Measurements from ENCODE around the gene OR5B12.
"Not testable (repeated sequence)": the region's sequence is repeated elsewhere in the genome, so short reads cannot be mapped to it uniquely, and the experiment has no call there.

The OR5B12 gene

DNA sequence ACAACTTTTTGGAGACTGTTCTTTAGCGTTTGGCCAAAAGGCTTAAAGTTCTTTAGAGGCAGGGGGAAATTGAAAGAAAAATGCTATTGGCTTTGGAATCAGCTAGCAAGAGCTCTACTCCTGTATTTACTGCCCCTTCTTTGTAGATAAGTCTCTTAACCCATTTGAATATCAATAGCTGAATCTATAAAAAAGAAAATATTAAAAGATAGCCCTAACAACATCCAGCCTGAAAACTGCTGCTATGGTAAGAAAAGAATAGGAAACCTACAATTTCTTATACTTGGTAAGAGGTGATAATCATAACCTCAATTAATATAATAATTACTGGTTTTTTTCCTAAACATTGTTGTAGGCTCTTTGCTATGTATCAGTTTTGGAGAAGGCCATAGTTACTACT, at the start of gene OR5B12:
OR5B12 (minus strand) TSS at position 101 of the 400 bp plus-strand sequence. CDS start 2,085 bp downstream, outside the sequence.
- DNase-seq (ENCODE audit: low spot score): no peak

DNA sequence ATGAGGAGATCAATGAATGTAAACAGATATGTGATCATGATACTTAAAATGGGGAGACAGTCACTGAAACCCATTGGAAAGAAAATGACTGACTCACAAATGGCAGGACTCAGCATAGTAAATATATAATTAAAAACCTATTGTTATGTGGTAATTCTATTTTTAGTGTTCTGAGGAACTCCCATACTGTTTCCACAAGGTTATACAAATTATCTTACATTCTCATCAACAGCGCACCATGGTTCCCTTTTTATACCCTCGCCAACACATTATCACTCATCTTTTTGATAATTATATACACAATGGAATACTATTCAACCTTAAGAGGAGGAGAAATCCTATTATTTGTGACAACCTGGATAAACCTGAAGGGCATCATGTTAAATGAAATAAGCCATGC, 48.8 kb upstream of the OR5B12 start:
- no peak for DNase-seq (ENCODE audit: low spot score)

DNA sequence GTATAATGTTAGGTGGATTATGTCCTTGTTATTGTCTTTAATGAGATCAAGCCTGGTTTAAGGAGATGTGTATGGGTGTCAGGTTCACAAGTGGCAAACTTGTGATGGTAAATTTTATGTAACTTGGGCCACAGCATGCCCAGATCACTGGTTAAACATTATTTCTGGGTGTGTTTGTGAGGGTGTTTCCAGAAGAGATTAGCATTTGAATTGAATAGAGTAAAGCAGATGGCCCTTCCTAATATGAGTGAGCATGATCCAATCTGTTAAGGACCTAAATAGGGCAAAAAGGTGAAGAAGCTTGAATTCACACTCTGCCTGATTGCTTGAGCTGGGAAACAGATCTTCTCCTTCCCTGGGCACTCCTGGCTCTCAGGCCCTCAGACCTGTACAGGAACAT, 45.1 kb upstream of the OR5B12 start:
- no peak for DNase-seq (ENCODE audit: low spot score)

DNA sequence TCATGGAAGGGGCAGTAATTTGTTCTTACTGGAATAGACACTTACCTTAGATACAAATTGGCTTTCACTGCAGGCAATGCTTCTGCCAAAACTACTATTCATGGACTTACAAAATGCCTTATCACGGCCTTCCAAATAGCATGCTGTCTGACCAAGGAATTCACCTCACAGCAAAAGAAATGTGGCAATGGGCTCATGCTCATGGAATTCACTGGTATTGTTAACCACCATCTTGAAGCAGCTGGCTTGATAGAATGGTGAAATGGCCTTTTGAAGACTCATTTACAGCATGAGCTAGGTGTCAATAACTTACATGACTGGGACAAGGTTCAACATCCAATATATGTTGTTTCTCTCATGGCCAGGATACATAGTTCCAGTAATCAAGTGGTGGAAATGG, 43.9 kb upstream of the OR5B12 start:
- no peak for DNase-seq (ENCODE audit: low spot score)

DNA sequence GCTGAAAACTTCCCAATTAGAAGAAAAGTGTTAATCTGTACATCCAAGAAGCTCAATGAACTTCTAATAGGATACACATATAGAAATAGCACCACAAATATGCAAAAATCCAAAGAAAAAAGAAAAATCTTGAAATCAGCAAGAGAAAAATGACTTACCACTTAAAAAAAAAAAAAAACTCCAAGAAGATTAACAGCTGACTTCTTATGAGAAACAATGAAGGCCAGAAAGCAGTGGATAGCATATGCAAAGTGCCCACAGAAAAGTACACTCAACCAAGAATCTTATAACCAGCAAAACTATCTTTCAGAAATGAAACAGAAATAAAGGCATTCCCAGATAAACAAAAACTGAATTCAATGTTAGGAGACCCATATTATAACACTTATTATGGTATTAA, 29.9 kb upstream of the OR5B12 start:
- DNase-seq (ENCODE audit: low spot score): no peak

DNA sequence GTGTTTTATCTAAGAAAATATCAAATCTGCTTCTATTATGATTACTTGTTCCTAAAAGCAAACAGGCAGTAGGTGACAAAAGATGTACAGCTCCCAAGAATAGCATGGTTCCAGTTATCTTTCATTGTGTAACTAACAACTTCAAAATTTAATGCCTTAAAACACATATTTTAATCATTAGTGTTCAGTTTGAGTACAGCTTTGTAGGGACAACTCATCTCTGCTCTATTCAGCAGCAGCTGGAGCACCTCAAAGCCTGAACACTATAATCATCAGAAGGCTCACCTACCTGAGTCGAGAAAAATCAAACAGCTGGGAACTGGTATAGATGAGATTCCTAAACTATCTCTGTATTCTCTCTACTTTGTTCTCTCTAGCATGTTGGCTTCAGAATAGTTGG, 24.3 kb upstream of the OR5B12 start:
- DNase-seq (ENCODE audit: low spot score): no peak

DNA sequence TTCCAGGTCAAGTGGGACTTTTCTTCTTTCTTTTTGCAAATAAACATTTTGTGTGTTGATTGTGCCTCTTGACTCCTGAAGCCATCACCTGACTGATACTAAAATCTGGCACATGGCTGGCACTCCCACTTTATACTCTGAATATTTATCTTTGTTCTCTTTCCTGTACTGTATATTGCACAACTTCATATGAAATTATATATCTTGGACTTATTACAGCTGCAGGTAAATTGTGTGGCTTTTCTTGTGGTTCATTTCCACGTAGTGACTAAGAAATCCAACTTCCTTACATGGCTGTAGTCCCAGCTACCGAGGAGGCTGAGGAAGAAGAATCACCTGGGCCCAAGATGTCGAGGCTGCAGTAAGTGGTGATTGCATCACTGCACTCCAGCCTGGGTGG, 23.7 kb upstream of the OR5B12 start:
- DNase-seq (ENCODE audit: low spot score): no peak

DNA sequence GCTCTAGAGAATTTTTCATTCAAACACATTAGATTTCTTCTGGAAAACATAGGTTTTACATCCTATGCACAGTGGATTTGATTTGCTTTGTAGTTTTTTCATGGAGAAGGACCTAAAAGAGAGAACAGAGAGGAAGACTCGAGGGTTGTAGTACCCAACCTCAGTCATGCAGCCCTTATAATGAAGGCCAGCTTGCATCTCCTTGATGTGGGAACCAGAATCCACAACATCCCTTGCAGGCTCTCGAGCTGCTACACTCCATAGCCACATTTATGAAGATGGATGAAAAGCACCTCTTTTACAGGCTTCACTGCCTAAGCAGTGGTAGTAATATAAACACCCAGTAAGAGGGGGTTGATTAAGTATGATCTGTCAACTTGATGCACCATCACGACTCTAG, 9.5 kb upstream of the OR5B12 start:
- no peak for DNase-seq (ENCODE audit: low spot score)

DNA sequence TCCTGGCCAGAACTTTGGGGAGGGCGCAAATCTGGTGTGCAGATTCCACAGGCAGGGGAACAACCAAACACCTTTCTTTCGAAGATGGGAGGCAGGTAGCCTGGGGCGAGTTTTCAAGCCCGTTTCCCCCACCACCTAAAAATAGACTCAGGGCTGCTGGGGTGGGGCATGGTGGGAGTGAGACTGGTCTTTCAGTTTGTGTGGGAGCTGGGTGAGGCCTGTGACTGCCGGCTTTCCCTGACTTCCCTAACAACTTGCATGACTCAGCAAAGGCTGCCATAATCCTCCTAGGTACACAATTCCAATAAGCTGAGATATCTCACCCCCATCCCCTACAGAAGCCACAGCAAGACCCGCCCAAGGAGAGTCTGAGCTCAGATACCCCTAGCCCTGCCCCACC, 4.3 kb upstream of the OR5B12 start:
- no peak for DNase-seq (ENCODE audit: low spot score)

DNA sequence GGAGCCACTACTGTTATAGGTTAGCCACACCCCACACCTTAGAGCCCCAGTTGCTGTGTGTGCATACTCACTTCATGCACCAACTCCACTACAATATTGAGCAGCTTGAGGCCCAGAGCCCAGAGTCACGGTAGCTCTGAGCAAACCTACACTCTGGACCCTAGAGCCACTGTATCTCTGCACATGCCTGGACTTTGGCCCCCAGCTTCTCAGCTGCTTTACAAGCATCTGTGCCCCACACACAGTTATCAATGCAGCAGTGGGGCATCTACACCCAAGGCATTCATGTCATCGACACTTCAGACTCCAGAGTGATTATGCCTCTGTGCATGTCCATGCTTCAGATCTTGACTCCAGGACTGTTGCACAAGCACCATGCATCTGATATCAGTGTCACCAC, 2.3 kb upstream of the OR5B12 start:
- DNase-seq (ENCODE audit: low spot score): no peak

DNA sequence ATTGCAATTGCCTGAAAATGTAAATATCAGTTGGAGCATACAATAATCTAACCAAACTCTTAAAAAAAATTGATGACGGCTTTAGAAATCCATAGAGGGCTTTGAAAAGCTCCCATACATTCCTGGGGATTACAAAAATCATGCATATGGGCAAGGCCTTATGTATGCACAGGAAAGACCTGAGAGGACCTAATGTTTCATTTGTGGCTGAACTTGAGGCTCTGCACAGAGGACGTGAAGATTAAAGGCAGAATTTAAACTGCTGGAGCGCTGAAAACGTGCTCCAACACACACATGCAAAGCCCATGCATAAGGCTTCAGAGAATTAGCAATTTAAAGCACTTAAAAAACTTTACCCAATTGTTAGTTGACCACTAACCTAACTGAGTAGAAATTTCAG, 3.5 kb downstream of the OR5B12 start:
- no peak for DNase-seq (ENCODE audit: low spot score)

DNA sequence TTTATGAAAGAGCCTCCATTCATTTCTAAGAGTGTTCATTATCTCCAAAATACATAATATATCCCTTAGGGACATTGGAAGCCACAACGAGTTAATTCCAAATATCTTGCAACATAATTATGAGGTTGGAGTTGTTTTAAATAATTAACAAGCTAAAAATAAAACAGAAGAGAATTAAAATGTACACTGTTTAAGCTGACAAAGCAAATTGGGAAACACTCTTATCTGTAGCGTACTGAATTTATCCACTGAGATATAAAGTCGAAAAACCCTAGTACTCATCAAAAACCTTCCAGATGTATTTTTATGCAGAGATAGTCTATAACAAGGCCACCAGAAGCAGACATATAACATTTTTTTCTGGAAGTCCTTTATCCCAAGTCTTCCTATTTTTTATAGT, 7.8 kb downstream of the OR5B12 start:
- no peak for DNase-seq (ENCODE audit: low spot score)

DNA sequence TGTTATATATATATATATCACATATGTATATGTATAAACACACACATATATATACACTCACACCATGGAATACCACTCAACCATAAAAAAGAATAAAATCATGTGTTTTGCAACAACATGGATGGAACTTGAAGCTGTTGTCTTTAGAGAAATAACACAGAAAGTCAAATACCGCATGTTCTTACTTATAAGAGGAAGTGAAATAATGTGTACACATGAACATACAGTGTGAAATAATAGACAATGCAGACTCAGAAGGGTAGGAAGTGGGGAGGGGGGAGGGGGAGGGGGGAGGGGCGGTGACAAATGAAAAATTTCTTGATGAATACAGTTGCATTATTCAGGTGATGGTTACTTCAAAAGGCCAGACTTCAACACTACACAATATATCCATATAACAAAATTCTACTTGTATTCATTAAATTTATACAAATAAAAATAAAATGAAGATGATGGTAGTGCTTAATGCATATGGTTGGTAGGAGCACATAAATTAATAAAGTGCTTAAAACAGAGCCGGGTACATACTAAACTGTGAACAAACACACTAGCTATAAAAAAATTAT, 8.3 kb downstream of the OR5B12 start:
- no peak for DNase-seq (ENCODE audit: low spot score)

DNA sequence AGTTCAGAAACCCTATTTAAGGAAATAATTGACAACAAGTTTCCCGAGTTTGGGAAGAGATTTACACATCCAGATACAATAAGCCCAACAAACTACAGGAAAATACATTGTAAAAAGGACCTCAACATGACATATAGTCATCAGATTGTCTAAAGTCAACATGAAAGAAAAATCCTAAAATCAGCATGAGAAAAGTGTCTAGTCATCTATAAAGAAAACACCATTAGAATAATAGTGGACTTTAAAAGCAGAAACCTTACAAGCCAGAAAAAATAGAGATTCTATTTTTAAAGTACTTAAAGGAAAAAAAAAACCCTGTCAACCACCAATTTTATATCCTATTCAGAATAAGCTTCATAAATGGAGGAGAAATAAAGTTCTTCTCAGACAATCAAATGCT, 12.8 kb downstream of the OR5B12 start:
- DNase-seq (ENCODE audit: low spot score): no peak

DNA sequence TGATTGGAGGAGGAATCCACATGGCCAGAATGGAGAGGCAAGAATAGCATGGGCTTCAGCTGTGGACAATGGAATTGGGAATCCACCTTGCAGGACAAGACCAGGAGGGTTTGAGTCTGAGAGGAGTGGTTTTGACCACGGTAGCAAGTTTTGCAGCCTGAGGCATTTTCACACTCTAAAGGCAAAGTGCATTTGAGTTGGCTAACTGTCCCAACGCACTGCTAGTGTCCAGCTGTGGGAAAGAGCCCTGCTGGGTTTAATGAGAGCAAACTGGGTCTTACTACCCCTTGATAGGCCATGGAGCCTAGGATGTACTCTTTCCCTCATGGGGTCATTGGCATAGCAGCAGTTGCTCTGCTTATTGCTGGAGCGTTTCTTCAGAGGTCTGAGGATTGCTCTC, 14.0 kb downstream of the OR5B12 start, which contains the start of gene OR5B2:
OR5B2 (minus strand) TSS at position 101 of the 400 bp plus-strand sequence. CDS start 4,860 bp downstream, outside the sequence.
- no peak for DNase-seq (ENCODE audit: low spot score)

DNA sequence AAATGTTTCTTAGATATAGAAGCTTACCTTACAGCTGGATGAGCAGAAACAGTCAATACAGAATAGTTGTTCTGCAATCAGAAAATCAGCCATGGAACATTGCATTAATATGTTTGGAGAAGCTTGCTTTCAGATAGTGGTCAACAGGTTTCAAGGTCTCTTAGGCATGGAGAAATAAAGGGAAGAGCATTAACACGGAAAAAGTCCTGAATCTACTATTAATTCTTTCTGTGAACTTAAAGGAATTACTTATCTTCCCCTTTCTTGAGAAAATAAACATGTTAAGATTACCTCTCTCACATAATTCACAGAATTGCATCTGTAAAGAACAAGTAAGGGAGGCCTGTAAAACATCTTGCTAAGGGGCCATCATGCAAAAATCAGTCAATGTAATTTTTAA, 35.3 kb downstream of the OR5B12 start, which contains the start of gene OR5B3:
OR5B3 (minus strand) TSS at position 101 of the 400 bp plus-strand sequence. CDS start 3,465 bp downstream, outside the sequence.
- no peak for DNase-seq (ENCODE audit: low spot score)

DNA sequence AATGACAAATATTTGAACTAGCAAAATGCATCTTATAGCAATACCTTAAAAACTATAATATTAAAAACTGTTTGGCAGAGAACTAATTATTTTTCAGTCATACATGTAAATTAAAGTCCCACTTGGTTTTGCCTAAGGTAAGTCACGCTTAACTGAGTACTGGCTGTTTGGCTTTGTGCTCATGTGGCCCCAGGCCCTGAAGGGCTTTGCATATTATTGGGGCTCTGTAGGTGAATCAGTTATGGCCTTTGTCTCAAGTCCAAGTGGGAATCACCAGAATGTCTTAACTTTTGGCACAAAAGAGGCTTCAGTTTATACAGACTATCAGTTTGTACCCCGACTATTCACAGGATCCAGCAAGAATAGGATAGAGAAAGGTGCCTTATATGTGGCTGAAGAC, 42.4 kb downstream of the OR5B12 start:
- not testable (repeated sequence) for DNase-seq (ENCODE audit: low spot score)

DNA sequence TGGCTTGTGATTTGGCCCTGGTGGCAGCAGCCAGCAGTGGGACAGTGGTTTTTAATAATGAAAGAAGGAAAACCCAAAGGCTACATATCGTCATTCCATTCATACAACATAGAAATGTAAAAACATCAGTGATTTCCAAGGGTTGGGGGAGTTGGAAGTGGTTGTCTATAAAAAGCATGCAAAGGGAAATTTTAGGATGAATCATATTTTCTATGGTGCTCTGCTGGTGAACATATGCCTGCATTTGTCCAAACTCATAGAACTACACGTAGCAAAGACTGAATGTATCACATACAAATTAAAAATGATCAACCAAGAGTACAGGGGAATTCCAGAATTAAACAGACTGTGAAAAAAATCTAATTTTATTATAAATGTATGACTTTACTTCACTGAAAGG, 46.5 kb downstream of the OR5B12 start:
- no peak for DNase-seq (ENCODE audit: low spot score)

DNA sequence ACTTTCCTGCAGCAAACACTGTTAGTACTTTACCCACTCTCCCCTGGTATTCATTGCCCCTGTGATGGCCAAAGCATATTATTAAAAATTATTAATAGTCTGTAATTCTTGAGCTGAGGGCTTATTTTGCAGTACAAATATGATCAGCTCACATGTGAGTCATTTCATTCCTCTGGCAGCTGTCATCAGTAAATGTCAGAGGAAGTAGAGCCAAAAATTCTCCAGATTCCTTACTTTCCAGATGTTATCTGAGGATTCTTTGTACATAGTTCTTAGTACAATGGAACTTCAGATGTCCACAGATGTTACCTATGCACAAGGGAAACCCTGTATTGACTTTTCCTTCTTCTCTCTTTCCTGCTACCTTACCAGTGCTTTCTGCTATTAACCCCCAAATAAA, 47.8 kb downstream of the OR5B12 start:
- no peak for DNase-seq (ENCODE audit: low spot score)

DNA sequence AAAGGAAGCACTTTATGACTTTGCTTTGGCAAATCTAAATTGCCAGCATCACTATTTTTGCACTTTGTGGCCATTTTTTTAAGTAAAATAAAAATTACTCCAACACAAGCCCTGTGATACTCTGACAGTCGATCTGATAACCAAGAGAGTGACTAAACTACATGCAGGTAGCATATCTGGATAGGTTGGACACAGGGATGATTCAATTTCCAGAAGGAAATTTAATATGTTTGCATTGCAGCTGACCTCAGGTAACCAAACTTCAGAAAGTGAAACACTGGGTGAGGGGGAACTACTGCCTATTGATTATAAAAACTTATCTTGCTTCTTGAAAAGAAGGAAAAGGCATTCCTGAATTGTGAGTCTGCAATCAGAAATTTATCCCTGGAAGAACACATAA, 49.3 kb downstream of the OR5B12 start:
- DNase-seq (ENCODE audit: low spot score): no peak

DNA sequence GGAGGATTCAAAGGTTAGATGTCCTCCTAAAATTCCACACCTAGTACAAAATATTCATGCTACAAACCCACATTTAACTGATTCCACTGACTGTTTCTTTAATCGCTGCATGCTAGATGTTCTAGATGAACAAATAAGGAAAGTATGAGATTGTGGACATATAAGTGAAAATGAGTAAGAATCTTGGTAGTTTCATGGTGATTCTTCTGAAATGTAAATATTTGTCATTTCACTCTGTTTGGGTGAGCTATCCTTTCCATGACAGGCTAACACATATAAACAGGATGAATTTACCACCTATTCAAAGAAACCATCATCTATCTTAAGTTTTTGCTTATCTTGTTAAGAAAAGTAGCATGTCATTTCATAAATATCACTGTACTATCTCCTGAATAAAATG, 50.2 kb downstream of the OR5B12 start:
- DNase-seq (ENCODE audit: low spot score): no peak

DNA sequence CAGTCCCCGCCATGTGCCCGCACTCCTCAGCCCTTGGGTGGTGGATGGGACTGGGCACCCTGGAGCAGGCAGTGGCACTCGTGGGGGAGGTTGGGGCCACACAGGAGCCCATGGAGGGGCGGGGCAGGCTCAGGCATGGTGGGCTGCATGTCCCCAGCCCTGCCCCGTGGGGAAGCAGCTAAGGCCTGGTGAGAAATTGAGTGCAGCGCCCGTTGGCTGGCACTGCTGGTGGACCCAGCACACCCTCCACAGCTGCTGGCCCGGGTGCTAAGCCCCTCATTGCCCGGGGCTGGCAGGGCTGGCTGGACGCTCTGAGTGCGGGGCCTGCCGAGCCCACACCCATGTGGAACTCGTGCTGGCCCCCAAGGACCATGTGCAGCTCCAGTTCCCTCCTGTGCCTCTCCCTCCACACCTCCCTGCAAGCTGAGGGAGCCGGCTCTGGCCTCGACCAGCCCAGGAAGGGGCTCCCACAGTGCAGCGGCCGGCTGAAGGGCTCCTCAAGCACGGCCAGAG, 51.4 kb downstream of the OR5B12 start:
- no peak for DNase-seq (ENCODE audit: low spot score)
